CD4-positive, alpha-beta T cell treated with Interferon gamma for 1 hour (primary cell): ENCODE measurements around the gene PLCH2.

Experiments
- DNase-seq: peaks from one replicate; pipeline ENCODE4 v3.0.0-alpha.2; 2020

Gene PLCH2

DNA sequence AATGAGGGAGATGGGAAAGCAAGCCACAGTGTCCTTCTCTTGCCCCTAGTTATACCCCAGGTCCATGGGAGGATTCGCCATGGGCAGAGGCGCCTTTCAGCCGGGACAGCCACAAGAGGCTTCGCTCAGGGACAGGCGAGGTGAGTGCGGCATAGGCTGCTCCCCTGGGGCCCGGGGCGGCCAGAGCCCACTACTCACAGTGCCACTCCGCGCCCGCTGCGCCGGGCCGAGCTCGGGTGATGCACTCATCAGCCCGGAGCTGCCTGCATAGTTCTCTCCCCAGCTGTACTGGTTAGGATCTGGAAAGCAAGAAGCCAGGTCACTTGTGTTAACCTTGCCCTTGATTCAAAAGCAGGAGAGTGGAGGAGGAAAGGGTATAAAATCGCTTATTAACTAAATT lies 41.9 kb downstream of the PLCH2 start:
- no peak for DNase-seq

DNA sequence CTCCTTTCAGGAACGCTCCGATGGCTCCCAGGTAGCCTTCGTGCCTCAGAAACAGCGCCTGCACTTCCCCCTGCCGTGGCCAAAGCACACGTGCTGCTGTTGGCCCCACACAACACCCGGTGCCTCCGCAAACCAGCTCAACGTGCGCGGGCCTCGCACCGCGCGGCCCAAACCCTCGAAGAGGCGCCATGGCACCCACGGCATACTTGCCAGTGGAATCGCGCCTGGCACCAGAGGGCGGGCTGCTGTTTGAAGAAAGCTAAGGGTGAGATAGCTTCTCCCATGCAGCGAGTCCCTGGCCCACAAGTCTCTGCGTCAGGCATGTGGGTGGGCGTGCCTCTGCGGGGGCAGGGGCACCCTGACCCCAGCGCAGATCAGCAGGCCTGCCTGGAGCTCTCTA lies 42.4 kb downstream of the PLCH2 start:
- no peak for DNase-seq

DNA sequence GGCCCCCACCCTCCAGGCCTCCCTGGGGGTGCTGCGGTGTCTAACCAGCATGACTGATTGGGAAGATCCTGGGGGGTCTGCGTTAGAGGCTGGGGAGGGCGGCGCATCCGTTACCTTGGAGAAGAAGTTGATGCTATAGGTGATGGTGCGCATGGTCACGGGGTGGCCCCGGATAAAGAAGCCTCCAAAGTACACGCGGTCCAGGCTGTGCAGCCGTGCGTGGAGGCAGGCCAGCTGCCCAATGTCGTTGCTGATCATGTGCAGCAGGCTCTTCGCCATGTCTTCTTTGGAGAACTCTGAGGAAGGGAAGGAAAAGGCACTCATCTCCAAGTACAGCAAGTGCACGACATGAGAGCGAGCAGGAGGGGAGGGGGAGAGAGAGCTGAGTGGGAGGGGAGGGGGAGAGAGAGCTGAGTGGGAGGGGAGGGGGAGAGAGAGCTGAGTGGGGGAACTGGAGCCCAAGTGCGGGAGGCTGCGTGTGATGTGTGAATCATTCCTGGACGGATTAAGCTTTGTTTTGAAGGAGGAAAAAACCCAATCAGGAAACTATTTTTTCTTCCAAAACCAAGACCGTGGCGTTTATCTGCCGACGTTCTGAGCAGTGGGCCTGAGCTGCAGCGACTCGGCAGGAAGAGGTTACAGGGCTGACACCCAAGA lies 43.1 kb downstream of the PLCH2 start:
- no peak for DNase-seq

DNA sequence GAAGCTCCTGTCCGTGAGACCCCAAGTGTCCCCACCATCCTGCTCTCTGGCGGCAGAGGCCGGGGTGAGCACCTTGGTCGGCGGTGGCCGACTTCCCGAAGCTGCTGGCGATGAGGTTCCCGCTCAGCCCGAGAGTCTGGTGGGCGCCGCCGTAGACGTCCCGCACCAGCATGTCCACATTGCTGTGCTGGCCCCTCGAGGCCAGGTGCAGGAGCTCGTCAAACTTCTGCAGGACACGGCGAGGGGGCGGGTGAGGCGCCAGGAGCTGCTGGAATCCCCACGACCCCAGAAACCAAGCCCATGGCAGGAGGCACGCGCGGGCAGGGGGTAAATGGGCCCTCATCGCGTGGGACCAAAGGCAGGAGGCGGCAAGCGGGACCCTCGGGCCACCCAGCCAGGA lies 43.6 kb downstream of the PLCH2 start:
- no peak for DNase-seq

DNA sequence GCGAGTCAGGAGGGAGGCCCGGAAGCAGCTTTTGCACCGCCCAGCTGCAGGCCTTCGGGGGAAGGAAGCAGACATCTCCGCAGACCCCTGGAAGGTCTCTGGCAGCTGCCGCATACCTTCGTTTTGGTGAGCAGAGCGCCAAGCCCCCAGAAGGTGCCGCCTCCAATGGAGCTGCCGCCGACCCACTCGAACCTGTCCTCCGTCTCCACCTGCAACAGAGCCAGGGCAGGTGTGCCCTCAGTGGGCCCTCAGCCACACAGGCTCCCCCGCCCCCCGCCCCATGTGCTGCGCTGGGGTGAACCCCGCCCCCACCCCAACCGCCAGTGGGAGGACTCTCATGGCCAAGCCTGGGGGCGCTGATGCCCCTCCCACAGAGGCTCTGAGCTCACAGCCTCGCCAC lies 44.1 kb downstream of the PLCH2 start:
- DNase-seq = no peak

DNA sequence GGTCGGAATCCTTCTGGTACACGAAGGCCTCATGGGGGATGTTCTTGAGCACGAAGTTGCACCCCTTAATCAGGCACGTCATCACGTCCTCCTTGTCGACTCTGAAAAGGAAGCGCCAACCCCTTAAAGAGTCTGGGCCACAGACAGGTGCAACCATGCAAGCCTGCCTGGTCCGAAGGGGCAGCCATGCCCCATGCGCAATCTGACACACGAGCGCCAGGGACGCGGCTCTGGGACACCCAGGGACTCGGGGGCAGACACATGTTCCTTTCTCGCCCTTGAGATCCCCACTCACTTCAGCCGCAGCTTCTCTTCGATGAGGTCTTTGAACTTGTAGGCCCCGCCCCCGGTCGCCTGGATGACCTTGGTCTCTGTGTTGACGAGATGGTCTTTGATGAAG lies 44.7 kb downstream of the PLCH2 start:
- DNase-seq = no peak

DNA sequence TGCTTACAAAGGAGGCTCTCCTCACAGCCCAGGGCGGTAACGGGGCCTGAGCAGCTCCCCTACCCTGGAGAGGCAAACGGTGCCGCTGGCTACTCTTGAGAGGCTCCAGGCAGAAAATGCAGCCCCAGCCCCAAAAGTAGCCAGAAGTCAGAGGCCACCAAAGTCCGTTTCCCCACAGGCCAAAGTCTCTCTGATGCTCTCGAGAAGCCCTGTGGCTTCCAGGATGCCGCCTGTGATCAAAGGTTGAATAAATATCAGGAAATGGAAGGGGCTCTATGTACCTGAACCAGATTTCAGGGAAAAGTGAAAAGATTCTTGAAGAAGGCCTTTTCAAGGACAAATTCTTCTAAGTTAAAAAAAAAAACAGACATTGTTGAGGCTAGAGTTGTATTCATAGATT lies 46.1 kb downstream of the PLCH2 start:
- no peak for DNase-seq

DNA sequence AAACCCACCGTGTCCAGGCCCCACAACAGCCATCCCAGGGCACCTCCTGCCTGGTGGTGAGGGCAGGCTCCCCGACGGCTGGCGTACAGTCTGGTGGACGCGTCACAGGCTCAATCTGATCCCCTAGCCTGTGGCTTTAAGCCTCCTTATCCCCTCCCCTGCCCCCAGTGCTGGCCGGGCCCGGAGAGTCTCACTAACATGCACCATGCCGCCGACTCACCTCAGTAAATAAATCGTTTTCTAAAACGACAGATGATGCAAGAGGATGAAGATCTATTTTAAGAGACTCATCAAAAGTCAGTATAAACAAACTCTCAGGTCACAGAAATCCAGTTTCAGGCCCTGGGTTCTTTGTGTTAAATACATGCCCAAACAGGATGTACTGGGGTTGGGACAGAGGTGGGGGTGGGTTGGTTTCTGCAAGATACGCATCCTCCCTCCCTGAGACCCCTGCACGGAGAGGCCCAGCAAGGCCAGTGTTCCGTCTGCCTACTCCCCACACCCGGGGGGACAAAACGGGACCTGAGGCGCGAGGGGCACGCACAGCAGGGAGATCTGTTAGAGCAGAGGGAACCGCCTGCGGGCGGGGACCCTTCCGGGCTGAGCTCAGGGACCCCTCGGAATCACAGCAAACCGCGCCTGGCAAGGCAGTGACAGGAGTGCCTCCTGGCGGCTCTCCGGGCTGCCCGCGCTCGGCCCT lies 47.3 kb downstream of the PLCH2 start:
- no peak for DNase-seq

DNA sequence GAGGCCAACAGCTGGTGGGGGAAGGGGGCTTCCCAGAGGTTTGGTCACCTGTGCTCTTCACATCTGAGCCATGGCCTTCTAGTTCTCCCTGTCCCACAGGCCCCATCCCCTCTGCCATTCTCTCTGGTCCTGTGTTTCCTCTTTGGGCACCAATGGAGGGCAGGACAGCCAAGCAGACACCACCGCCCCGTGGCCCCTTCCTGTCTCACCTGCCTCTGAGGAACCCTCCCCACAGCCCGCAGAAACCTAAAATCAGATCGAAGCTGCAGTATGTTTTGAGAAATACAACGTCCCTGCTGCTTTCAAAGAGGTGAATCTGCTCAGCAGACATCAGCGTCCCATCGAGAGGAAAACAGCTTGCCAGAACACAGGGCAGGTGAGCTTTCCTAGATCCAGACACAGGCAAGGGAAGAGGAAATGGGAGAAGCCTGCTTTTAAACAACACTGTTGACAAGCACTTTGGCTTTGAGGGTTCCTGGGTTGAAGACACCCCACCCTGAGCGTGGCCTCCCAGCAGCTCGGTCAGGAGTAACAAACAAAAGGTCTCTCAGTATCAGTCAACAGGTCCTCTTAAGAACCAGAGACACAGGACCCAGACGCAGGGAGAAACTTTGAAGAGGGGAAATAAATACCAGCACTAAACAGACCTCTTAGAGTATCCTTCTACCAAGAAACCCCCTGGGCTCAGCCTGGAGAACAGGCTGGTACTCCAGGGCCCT lies 48.0 kb downstream of the PLCH2 start:
- peak; percentile 14 for DNase-seq

DNA sequence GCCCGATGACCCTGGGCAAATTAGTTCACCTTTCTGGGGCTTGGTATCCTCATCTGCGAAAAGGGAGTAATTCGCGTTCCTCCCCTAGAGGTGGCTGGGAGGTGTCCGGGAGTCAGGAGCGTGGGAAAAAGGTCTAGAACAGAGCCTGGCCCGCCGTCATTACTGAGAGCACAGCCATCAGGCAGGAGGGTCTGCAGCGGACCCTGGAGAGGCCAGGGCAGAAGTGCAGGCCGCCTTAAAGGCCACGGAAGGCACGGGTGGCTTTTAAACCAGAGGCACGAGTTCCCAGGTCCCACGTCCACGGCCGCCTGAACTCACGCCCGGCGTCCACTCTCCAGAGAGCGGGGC lies 49.5 kb downstream of the PLCH2 start:
- no peak for DNase-seq

DNA sequence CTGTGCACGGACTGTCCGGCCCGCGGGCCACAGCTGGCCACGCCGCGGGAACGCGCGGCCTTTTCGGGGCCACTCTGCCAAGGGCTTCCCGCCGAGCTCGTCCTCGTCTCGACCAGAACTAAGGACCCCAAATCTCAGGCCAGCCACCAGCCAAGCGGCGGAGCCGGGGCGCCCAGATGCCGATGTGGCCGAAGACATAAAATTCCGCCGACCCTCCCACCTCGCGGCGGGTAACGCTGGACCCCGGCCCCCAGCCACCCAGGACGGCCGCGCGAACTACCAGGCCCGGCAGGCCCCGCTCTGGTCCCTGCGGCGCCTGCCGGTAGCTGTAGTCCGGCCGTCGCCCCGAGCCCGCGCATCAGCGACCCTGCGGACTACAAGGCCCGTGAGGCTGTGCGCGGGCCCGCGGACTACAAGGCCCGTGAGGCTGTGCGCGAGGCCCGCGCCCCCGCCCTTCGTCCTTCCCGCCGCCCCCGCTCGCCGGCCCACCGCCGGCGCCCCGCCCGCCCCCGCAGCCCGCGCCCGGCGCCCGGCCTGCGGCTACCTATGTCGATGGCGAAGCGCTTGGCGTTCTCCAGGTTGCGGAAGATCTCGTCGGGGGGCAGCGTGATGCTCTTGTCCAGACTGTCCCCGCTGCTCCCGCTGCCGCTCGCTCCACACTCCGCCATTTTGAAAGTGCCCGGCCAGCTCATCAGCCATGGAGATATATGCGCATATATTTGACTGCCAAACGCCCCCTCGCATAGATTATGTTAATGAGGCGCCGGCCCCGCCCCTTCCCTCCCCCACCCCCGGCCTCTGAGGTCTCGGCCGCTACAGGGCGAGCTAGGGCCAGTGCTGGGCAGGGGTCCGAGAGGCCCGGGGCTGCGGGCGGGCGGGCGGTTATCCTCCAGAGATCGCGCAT lies 50.1 kb downstream of the PLCH2 start, which contains the start of gene PANK4:
TSS of gene PANK4 (minus strand) at position 677 of the 904 bp plus-strand sequence. CDS start at position 668, 9 bp downstream.
- peak; percentile 89 for DNase-seq

DNA sequence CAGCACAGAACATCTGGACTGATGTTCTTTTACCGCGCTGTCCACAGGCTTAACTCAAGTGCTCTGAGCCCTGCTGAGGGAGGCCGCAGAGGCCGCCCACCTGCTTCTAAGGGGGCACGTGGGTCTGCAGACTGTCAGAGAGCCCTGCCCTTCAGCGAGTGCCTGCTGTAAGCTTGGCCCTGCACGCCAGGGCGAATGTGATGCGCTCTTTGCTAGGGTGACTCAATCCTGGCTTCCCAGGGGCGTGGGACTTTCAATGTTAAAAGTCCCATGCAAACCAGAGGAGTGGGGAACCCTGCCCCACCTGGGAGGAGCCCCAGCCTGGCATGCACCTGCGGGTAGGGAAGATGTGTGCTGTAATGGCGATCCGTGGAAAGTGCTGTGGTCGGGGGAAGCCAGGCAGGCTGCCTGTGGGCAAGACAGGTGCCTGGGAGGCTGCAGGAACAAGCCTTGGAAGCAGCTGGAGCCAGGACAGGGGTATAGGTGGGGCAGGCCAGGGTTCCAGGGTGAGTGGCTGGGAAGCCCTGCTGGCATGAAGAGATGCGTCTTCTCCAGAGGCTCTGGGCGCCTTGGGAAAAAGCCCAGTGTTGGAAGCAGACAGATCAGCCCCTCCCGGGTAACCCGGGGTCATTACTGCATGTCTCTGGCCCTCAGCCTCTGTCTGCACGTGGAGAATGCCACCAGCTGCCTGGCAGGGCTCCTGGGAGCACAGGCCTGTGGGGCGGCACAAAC lies 50.9 kb downstream of the PLCH2 start:
- DNase-seq = peak; percentile 29

DNA sequence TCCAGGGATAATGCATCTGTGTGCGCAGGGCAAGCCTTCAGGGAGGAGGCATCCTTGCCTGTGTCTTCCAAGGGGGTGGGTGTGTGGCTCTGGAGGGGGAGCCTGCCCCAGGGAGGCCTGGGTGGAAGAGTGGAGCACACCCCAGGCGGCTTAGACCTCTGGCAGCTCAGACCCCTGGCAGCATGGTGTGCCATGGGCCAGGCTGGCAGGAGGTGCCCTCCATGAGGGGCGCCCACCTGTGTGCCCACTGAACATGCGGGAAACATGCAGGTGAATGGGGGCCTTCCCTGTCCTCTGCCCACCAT lies 51.4 kb downstream of the PLCH2 start:
- no peak for DNase-seq

DNA sequence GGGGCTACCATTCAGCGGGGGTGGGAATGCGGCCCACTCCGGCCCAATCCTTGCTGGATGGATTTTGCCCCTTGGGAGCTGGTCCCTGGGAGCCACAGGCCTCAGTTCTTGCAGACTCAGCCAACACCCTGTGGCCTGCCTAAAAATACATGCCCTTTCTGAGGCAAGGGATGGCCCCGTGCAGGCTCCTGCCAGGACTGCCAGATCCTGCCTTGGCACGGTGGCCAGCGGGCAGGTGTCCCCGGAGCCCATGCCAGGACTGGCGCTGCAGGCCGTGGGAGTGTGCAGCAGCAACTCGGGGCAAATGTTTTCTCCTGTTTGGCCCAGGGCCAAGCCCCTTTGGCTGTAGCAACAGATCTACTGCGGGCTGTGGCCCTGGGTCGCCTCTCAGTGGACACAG lies 51.9 kb downstream of the PLCH2 start:
- DNase-seq = no peak

DNA sequence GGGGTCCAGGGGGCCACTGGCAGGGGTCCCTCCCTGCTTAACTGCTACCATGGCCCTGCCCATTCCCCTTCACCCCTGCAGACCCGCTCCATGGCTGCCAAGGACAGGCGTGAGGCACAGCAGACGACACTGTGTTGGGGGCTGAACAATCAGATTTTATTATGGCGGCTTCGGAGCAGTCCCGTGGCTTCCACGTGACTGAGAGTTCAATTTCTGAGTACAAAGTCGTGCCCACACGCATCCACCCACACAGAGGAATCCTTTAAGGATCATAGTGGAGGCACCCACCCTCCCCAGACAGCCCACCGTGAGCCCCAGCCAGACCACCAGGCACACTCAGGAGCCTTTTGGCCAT lies 52.5 kb downstream of the PLCH2 start:
- DNase-seq = no peak

DNA sequence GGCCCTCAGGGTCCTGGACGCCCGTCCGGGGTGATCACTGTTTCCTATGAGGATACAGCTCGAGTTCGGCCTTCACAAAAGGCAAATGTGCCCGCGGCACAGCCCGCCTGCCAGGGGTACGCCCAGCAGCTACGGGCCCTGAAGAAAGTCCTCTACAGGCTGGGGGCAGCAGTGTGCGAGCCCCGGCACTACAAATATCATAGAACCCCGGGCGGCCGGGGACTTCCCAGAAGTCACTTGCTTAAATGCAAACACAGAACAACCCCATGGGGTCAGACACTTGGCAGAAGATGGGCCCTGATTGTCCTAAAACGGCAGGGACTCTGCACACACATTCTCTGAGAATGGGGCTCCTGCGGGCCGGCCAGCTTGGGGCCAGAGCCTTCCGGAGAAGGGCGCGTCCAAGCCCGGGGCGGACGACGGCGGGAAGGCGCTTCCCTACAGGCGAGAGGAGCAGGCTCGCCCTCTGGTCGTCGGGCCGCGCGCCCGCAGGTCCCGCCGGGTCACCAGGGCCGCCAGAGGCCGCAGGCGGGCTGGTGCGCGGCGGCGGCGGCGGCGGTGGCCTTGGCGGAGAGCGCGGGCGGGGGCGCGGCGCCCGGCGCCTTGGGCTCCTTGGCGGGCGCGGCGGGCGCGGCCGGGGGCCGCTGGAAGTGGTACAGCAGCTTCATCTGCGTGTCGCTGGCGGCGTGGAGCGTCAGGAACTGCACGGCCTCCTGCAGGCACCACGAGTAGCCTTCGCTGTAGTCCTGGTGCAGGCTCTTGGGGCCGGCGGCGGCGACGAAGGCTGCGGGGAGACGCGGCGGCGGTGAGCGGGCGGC lies 53.1 kb downstream of the PLCH2 start:
- peak; percentile 66 for DNase-seq

DNA sequence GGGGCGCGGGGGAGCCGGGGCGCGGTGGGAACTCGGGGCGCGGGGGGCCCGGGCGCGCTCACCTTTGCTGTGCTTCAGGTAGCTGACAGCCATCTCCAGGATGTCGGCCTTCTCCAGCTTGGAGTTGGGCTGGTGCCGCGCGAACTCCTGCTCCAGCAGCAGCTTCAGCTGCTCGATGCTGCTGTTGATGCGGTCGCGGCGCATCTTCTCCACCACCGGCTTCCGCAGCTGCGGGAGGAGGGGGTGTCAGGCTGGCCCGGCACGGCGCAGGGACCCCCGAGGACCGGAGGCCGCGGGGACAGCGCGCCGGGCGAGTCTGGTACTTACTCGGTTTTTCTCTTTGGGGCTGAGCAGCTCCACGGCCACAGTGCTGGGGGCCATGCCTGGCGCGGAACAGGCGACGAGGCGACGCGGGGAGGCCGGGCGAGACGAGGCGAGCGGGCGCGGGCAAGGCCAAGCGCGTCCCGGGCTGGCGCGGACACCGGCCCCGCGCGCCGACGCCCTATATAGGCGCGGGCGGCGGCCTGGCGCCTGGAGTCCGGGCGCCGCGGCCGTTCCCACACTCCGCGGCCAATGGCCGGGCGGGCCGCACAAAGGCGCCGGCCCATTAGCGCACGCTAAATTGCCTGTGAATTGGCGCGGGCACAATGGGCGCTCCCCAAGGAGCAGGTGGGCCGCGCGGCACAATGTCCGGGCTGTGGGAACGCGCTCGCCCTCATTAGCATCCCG lies 53.9 kb downstream of the PLCH2 start, which contains the start of gene HES5:
TSS of gene HES5 (minus strand) at position 480 of the 729 bp plus-strand sequence. CDS start at position 381, 99 bp downstream.
- DNase-seq = no peak

DNA sequence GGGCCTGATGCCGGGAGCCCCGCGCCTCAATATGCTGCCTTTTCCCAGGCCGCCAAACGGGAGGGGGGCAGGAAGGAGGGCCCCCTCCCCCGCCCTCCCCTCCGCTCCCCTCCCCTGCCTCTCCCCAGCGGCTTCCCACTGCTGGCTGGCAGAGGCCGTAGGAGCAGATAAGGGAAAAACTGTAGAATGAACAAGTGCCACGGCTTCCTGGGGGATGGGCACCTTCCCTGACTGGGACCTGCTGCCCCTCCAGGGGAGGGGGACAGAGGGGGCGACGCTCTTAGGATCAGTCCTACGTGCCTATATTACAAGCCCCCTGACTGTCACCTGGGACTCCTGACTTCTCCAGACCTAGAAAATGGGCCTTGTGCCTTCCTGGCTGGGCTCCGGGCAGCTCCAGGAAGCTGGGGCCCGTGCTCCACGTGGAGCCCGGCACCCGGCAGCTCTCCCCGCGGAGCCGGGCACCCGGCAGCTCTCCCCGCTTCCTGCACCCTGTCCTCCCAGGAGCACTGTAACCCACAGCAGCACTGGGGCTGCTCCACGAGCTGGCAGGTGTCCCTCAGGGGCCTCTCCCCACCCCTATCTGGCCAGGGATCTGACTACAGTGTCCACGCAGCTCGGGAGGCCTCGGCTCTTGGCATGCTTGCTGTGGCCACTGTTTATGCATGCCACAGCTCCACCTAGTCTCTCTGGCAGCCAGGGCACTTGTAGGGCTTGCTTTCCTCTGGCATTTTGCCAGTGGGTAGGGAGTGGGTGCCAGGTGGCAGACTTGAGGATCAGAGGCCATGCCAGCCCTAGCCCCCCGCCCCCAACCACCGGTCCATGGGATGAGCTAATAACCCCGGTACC lies 54.6 kb downstream of the PLCH2 start:
- DNase-seq = no peak

DNA sequence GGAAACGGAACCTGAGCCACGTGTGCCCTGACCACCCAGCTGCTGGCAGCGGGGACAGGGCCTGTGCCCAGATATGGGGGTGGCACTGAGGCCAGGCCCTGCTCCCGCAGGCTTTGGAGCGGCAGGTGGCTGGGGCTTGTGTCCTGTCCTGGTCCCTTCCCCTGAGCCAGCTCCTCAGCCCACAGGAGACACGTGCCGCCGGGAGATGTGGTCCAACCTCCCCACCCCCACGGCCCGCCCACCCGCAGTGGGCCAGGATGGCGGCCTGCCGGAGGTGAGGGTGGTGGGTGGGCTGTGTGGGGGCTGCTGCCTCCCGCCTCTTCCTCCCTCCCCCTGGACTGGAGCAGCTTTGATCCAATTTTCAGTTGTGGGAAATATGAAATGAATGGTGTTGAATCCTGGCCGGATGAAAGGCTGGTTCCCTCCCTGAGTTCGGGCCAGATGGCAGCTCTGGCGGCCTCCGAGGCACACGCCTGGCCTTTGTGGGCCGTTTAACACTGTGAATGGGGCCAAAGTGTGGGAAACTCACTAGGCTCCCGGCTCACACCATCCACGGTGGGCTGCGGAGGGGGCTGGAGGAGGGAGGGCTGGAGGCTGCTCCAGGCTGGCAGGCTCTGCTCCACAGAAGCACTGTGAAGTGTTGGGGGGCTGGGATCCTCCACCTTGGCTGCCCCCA lies 56.5 kb downstream of the PLCH2 start:
- DNase-seq = no peak
